GM21390 (cell line): Measurements from ENCODE around the gene DNAJC12.
A peak's percentile ranks its signal among the peaks of the same experiment; 100 is the strongest.
"Not testable (repeated sequence)": the region's sequence is repeated elsewhere in the genome, so short reads cannot be mapped to it uniquely, and the experiment has no call there.

ENCODE experiments used
- ATAC-seq: cut with Tn5 transposase; IDR thresholded peaks from one replicate; pipeline ENCODE4 v1.9.1; 2021; ENCODE audit not compliant: unreplicated experiment

Gene DNAJC12

GRCh38 chr10:67764012-67764822 lies 73.8 kb downstream of the DNAJC12 start:
- peak; percentile 81 for ATAC-seq

GRCh38 chr10:67763499-67764011 lies 74.4 kb downstream of the DNAJC12 start:
- ATAC-seq, result peak; percentile 21

- ATAC-seq, result not testable (repeated sequence)
Observed at GRCh38 chr10:67762567-67762966, 75.4 kb downstream of the DNAJC12 start.

GRCh38 chr10:67760272-67760671 lies 77.7 kb downstream of the DNAJC12 start:
- no peak for ATAC-seq
